Ecto neural progenitor cell (in vitro differentiated cells): ENCODE data around the gene ADAMTSL1.

ENCODE experiments used
- DNase-seq: peaks from one replicate; pipeline ENCODE4 v3.0.0-alpha.2; 2018; ENCODE audit warnings: low spot score

The ADAMTSL1 gene

GRCh38 chr9:18819418-18819817, 345.5 kb downstream of the ADAMTSL1 start:
- no peak for DNase-seq

DNA sequence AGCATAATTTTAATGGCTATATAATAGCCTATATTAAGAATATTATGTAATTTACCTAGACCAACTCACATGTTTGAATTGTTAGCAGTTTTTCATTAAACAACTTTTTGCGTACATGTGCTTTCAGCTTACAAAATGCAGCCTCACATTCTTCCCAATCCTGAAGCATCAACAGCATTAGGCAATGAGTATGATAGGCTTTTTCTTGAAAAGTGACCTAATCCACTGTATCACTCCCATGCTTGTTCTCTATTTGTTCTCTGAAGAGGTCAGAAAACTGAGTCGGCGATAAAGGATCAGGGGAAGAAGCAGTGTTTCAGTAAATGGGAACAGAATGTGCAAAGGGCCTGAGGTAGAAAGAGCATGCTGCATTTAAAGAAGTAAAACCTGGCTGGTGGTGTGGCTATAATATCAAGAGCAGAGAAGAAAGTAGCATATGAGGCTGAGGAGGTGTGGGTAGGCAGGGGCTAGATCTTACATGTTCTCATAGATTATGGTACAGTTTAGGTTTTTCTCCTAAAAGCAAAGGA, 346.7 kb downstream of the ADAMTSL1 start:
- DNase-seq: no peak

- no peak for DNase-seq
Measured at GRCh38 chr9:18821788-18822187, 347.8 kb downstream of the ADAMTSL1 start.

- no peak for DNase-seq
Measured at GRCh38 chr9:18822850-18823249, 348.9 kb downstream of the ADAMTSL1 start.

DNA sequence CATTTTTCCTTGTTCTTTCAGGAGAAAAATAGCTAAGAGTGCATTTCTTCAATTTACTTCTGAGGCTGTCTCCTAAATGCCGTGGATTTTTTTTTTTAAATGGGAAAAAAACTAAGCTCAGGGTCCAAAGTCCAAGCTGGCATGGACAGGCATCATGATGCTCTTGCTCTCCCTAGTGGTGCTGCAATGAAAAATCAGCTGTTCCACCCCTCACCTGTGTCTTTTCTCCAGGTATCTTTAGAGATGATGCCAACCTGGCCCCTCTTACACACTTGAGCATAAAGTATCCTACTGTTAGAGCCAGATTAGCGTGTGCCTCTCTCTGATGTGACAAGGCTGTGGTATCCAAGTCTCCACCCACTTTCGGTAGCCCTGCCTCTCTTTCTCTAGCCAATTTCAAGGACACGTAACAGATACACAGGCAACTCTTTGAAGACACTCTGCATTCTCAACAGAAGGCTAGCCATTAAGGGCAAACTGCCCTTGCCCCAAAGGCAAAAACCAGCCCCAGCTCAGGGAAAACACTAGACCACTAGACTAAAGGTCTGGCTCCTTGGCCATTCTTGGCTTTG, 350.2 kb downstream of the ADAMTSL1 start:
- DNase-seq: no peak

- no peak for DNase-seq
Measured at GRCh38 chr9:18825656-18826170, 351.8 kb downstream of the ADAMTSL1 start.

- no peak for DNase-seq
Measured at GRCh38 chr9:18826248-18826647, 352.3 kb downstream of the ADAMTSL1 start.

DNA sequence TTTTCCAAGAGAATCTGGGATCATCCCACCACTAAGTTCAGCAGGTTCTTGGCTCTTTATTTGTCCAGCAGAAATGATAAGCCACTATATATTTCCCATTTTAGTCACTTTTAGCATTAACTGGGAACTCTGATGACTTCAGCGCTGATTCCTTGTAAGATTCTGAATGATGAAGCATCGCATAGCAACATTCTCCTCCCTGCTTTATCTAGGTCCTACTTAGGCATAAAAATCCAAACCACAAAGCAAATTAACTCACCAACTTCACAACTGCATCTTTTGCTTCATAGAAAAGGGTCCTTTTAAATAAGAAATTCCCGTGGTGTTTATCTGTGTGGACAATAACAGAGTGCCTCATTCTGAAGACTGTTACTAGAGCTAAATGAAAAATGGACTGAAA, 355.1 kb downstream of the ADAMTSL1 start:
- no peak for DNase-seq

GRCh38 chr9:18829873-18830272, 355.9 kb downstream of the ADAMTSL1 start:
- DNase-seq: no peak

DNA sequence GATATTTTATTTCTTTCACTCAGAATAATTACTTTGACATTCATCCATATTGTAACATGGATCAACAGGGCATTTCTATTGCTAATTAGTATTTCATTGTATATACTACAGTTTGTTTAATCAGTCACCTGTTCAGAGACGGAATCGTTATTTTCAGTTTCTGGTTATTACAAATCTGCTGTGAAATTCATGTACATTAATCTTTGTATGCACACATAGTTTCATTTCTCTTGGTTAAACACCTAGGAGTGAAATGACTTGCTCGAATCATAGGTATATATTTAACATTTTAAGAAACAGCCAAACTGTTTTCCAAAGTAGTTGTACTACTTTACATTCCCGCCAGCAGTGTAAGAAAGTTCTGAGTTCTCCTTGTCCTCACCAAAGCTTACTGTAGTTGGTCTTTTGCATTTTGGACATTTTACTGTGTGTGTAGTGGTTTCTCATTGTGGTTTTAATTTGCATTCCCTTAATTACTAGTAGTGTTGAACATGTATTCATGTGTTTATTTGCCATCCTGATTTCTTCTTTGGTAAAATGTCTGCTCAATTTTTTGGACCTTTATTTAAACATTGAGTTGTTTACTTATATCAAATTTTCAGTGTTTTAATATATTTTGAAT, 360.9 kb downstream of the ADAMTSL1 start:
- no peak for DNase-seq

DNA sequence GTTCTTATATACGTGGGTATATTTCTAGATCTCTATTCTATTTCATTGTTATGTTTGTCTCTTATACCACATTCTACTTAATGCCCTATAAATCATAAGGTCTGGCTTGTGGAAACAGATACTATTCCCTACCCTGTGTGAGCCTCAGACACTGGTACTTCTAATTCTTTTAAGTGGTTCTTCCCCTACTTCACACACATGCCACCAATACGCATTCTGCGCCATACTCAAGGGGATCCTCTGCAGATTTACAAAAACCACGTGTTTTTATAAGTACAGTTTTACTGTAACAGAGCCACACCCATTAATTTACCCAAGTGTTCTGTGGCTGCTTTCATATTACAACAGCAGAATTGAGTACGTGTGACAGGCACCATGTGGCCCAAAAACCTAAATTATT, 363.4 kb downstream of the ADAMTSL1 start:
- no peak for DNase-seq

DNA sequence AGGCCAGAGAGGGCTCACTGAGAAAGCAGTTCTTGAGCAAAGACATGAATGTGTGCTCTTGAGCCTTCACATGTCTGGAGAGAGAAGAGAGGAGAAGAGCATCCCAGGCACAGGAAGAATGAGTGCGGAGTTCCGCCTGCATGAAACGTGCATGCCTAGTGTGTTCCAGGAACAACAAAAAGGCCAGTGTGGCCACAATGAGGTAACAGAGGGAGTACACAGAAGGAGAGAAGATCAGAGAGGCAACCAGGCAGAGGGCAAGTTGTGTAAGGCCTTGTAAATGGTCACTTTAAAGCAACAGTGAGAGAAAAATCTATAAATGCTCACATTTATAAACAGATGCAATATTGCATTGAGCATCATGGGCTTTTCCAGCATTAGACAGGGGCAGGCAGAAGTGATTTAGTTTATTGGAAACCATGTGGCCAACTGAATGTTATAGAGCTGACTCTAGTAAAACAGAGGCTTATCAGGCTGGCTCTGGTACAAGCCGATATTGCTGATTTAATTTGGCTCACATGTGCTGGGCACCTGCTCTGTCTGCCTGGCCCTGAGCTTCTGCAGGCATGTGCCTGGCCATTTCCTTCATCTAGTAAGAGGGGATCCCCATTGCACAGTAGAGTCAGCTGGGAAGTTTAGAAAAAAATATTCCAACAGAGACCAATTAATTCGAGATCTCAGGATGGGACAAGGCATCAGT, 373.8 kb downstream of the ADAMTSL1 start:
- DNase-seq: no peak

DNA sequence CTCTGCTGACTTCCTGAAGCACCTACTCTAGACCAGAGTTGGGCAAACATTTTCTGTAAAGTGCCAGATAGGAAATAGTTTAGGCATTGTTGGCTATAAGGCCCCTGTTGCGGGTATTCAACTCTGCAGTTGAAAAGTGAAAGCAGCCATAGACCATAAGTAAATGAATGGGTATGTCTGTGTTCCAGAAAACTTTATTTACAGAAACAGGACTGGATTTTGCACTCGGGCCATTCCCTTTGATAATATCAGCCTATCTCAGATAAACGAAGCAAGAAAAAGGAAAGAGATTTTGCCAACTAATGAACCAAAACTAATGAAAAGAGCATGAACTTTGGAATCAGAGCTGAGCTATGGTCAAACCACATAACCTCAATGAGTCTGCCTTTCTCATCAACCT, 374.7 kb downstream of the ADAMTSL1 start:
- no peak for DNase-seq

- DNase-seq: no peak
Measured at GRCh38 chr9:18849270-18849669, 375.3 kb downstream of the ADAMTSL1 start.

- DNase-seq: no peak
Measured at GRCh38 chr9:18849890-18850677, 376.1 kb downstream of the ADAMTSL1 start.

DNA sequence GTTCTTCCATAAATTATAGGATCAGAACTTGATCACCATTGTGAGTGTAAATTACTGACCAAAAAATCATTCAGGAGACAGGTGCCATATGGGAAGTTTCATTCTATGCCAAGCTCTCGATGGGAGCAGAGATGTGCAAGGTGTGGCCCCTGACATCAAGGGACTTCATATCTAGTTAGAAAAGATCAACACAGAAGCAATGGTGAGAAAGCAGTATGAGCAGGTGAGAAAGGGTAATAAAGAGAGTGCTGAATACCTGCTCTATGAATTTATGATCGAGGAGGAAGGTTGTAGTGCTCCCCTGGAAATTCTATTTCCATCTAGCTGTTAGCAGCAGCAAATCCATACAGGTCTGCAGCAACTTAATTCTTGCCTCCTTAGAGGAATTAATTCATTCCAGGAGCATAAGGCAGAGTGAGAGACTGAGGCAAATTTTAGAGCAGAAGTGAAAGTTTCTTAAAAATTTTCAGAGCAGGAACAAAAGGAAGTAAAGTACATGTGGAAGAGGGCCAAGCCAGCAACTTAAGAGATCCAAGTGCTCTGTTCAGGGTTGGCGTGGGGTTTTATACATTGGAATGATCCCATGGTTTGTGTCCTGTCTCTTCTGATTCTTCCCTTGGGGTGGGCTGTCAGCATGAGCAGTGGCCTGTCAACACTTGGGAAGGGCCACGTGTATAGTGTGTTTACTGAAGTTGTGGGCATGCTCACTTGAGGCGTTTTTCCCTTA, 377.3 kb downstream of the ADAMTSL1 start:
- no peak for DNase-seq

- DNase-seq: no peak
Measured at GRCh38 chr9:18855656-18856055, 381.7 kb downstream of the ADAMTSL1 start.

DNA sequence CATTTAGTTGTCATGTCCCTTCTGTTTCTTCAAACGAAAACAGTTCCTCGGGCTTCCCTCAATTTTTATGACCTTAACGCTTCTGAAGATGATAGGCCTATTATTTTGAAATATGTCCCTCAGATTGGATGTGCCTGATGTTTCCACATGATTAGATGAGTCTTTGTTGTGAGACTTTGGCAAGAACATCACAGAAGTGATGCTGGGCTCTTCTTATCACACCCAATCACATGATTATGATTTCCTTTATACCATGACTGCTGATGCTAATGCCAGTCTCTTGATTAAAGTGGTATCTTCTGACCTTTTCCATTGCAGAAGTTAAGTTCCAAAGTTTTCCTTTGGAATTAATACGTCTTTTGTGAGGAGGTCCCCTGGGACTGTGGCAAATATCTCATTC, 383.4 kb downstream of the ADAMTSL1 start:
- no peak for DNase-seq

DNA sequence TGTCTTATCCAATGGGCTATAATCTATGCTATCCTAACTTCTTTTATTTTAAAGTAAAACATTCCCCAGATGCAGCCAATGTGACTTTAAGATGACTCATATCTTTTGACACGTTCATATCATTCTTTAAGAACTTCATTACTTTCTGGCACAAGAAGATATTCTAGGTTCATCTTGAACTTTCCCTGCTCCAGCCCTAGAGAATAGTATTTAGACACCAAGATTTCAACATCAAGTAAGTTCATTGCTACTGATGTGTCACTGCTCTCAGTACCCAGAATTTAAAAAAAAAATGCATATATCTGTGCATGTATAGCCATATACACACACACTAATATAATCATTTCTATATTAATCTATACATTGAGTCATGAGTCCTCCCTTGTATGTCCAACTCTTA, 383.8 kb downstream of the ADAMTSL1 start:
- no peak for DNase-seq

DNA sequence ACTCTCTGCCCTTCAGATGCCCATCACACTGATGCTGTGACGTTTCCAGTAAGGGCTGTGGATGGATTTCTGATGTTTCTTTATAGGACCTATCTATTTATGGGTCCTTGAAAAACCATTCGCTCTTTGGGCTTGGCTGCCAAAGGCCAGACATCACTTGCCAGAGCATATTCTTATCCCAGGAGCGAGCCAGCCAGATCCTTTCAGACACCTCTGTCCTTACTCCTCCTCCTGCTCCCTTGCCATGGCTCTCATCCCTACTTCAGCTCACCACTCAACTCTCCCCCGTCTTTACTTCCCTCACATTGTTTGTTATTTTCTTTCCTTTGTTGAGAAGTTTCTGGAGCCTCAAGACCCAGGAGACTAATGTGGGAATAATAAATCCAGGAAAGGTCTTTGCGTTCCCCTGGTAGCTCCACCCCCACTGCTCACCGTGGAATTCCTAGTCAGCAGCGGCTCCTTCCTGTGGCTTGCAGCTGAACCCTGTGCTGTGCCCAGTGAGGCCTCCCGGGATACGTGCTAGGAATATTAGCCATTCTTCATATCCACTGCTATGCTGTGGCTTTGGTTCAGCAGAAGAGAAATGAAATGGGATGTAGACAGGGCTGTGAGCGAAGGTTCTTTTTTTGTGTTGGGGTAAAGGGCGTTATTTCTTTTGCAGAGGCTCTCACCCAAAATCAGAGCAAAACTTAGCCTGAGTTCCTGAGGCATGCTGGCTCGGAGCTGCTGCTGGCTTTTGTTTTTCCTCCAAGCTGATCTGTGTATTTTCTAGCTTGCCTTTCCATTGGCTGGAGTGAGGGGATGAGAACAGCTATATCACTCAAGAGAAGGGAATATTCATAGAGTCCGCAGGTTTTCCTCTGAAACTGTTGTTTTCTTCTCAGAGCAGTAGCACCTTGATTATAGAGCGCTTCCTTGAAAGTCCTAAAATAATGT, 387.9 kb downstream of the ADAMTSL1 start:
- DNase-seq: peak; percentile 51

GRCh38 chr9:18863791-18864190, 389.8 kb downstream of the ADAMTSL1 start:
- DNase-seq: no peak
